Mucosa of stomach (tissue), 1 donor: Measurements from ENCODE around the gene TTYH2.
A peak's percentile ranks its signal among the peaks of the same experiment; 100 is the strongest.

Source experiments
- H3K27me3 ChIP-seq: one replicate; pipeline ENCODE4 v1.7.0; 2013; ENCODE audit warnings: mild to moderate bottlenecking, low read length; ENCODE audit not compliant: control insufficient read depth, insufficient read depth
- H3K36me3 ChIP-seq: one replicate; pipeline ENCODE4 v1.7.0; 2013; ENCODE audit warnings: low read length; ENCODE audit not compliant: control insufficient read depth, insufficient read depth
- H3K4me1 ChIP-seq: one replicate; pipeline ENCODE4 v1.7.0; 2013; ENCODE audit warnings: mild to moderate bottlenecking, low read length; ENCODE audit not compliant: control insufficient read depth, insufficient read depth
- H3K4me3 ChIP-seq: one replicate; pipeline ENCODE4 v1.7.0; 2013; ENCODE audit warnings: low read length
- H3K9ac ChIP-seq: one replicate; pipeline ENCODE4 v1.7.0; 2013; ENCODE audit warnings: mild to moderate bottlenecking, low read length, moderate library complexity
- H3K9me3 ChIP-seq: one replicate; pipeline ENCODE4 v1.7.0; 2013; ENCODE audit warnings: mild to moderate bottlenecking, low read length, moderate library complexity; ENCODE audit not compliant: control insufficient read depth
- donor health status: Pancreatic carcinoma.

The TTYH2 gene

GRCh38 chr17:74197801-74198200 lies 15.6 kb upstream of the TTYH2 start:
- H3K4me1 ChIP-seq: peaks cover 16% of the 10 kb centered on the region
- no peaks in the 10 kb centered on the region for H3K36me3 ChIP-seq
- H3K9ac ChIP-seq: no peak overlapping the region
- peaks cover 60% of the 10 kb centered on the region for H3K27me3 ChIP-seq
- no peaks in the 10 kb centered on the region for H3K9me3 ChIP-seq
- H3K4me3 ChIP-seq: no peak overlapping the region

- Histone ChIP-seq H3K9me3 (no peaks in the 10 kb centered on the region), H3K4me3 (no peak overlapping the region), H3K36me3 (no peaks in the 10 kb centered on the region), H3K27me3 (peaks cover 56% of the 10 kb centered on the region), H3K9ac (no peak overlapping the region), H3K4me1 (peaks cover 7% of the 10 kb centered on the region)
These were observed 14.7 kb upstream of the TTYH2 start for GRCh38 chr17:74198694-74199093.

- H3K9ac ChIP-seq: peak overlapping the region; percentile 48
- H3K4me3 ChIP-seq: no peak overlapping the region
- H3K27me3 ChIP-seq: peaks cover 56% of the 10 kb centered on the region
These were observed 13.9 kb upstream of the TTYH2 start for GRCh38 chr17:74199306-74200092.

GRCh38 chr17:74200112-74200511 lies 13.3 kb upstream of the TTYH2 start:
- no peak overlapping the region for H3K4me3 ChIP-seq
- peaks cover 51% of the 10 kb centered on the region for H3K27me3 ChIP-seq
- peaks cover 14% of the 10 kb centered on the region for H3K4me1 ChIP-seq

More at GRCh38 chr17:74199306-74200092, 13.9 kb upstream of the TTYH2 start:
- Histone ChIP-seq H3K9me3 (no peaks in the 10 kb centered on the region), H3K36me3 (no peaks in the 10 kb centered on the region), H3K4me1 (peaks cover 8% of the 10 kb centered on the region)

GRCh38 chr17:74201250-74201649 lies 12.1 kb upstream of the TTYH2 start:
- Histone ChIP-seq H3K9me3 (no peaks in the 10 kb centered on the region), H3K9ac (no peak overlapping the region), H3K36me3 (no peaks in the 10 kb centered on the region), H3K4me3 (no peak overlapping the region), H3K27me3 (peaks cover 40% of the 10 kb centered on the region), H3K4me1 (peaks cover 18% of the 10 kb centered on the region)

More at GRCh38 chr17:74200112-74200511, 13.3 kb upstream of the TTYH2 start:
- Histone ChIP-seq H3K9ac (no peak overlapping the region), H3K36me3 (no peaks in the 10 kb centered on the region), H3K9me3 (no peaks in the 10 kb centered on the region)

GRCh38 chr17:74201948-74202347 lies 11.4 kb upstream of the TTYH2 start:
- Histone ChIP-seq H3K4me1 (peaks cover 18% of the 10 kb centered on the region), H3K9me3 (no peaks in the 10 kb centered on the region), H3K4me3 (no peak overlapping the region), H3K27me3 (peaks cover 33% of the 10 kb centered on the region), H3K9ac (no peak overlapping the region), H3K36me3 (no peaks in the 10 kb centered on the region)

GRCh38 chr17:74202938-74203337 lies 10.4 kb upstream of the TTYH2 start:
- Histone ChIP-seq H3K27me3 (peaks cover 27% of the 10 kb centered on the region), H3K9ac (no peak overlapping the region), H3K4me1 (peaks cover 18% of the 10 kb centered on the region), H3K36me3 (peaks cover 3% of the 10 kb centered on the region), H3K4me3 (no peak overlapping the region), H3K9me3 (no peaks in the 10 kb centered on the region)

GRCh38 chr17:74203439-74204240 lies 9.7 kb upstream of the TTYH2 start, which contains the start of gene RPL38:
RPL38 (plus strand) TSS chr17:74203678; CDS start chr17:74203956, 278 bp downstream.
- no peaks in the 10 kb centered on the region for H3K9me3 ChIP-seq
- H3K4me3 ChIP-seq: peak within 1 kb of the TSS; percentile 43
- H3K9ac ChIP-seq: peak within 1 kb of the TSS; percentile 85
- H3K27me3 ChIP-seq: peaks cover 25% of the 10 kb centered on the region
- peaks cover 18% of the 10 kb centered on the region for H3K4me1 ChIP-seq
- H3K36me3 ChIP-seq: peaks cover 3% of the 10 kb centered on the region

GRCh38 chr17:74204474-74204873 lies 8.9 kb upstream of the TTYH2 start:
- Histone ChIP-seq H3K9ac (peak overlapping the region; percentile 85), H3K27me3 (peaks cover 24% of the 10 kb centered on the region), H3K4me3 (peak overlapping the region; percentile 43), H3K9me3 (no peaks in the 10 kb centered on the region), H3K4me1 (peaks cover 14% of the 10 kb centered on the region), H3K36me3 (peaks cover 3% of the 10 kb centered on the region)

GRCh38 chr17:74205274-74205673 lies 8.1 kb upstream of the TTYH2 start:
- peaks cover 11% of the 10 kb centered on the region for H3K4me1 ChIP-seq
- peaks cover 3% of the 10 kb centered on the region for H3K36me3 ChIP-seq
- H3K4me3 ChIP-seq: no peak overlapping the region
- H3K9me3 ChIP-seq: no peaks in the 10 kb centered on the region
- peaks cover 18% of the 10 kb centered on the region for H3K27me3 ChIP-seq
- H3K9ac ChIP-seq: no peak overlapping the region

- no peaks in the 10 kb centered on the region for H3K9me3 ChIP-seq
- H3K4me1 ChIP-seq: peaks cover 17% of the 10 kb centered on the region
- no peak overlapping the region for H3K4me3 ChIP-seq
- peaks cover 7% of the 10 kb centered on the region for H3K27me3 ChIP-seq
- H3K36me3 ChIP-seq: peaks cover 3% of the 10 kb centered on the region
- H3K9ac ChIP-seq: no peak overlapping the region
These were observed 7.0 kb upstream of the TTYH2 start for GRCh38 chr17:74206332-74206818.
